ENCODE measurements around the gene PAPPA2.
"Not testable (repeated sequence)": the region's sequence is repeated elsewhere in the genome, so short reads cannot be mapped to it uniquely, and the experiment has no call there.

PAPPA2 gene

GRCh38 chr1:176619261-176619660 is 156.3 kb downstream of the PAPPA2 start:
- no peaks in the 10 kb centered on the region for H3K4me1 ChIP-seq
- H3K9ac ChIP-seq, result no peak overlapping the region
- no peak overlapping the region for H2AFZ ChIP-seq
- TF ChIP-seq CTCF (IDR thresholded peaks at IDR 0.05), result no peak
- H3K27me3 ChIP-seq (ENCODE audit: control insufficient read depth, insufficient read depth, low read length), result no peaks in the 10 kb centered on the region
- H3K36me3 ChIP-seq (ENCODE audit: control insufficient read depth, insufficient read depth, low read length), result no peaks in the 10 kb centered on the region
- H3K9me3 ChIP-seq (ENCODE audit: control insufficient read depth, low read length), result no peaks in the 10 kb centered on the region
- no peak overlapping the region for H3K4me3 ChIP-seq (ENCODE audit: low read depth, low read length)
- H3K27ac ChIP-seq, result no peak overlapping the region
- no peak overlapping the region for H3K4me2 ChIP-seq (ENCODE audit: low read length)
- no peaks in the 10 kb centered on the region for H3K79me2 ChIP-seq

GRCh38 chr1:176625365-176625764 is 162.4 kb downstream of the PAPPA2 start:
- H3K4me1 ChIP-seq, result no peaks in the 10 kb centered on the region
- TF ChIP-seq CTCF (IDR thresholded peaks at IDR 0.05), result no peak
- no peaks in the 10 kb centered on the region for H3K9me3 ChIP-seq (ENCODE audit: control insufficient read depth, low read length)
- no peak overlapping the region for H2AFZ ChIP-seq
- no peaks in the 10 kb centered on the region for H3K79me2 ChIP-seq
- no peak overlapping the region for H3K4me2 ChIP-seq (ENCODE audit: low read length)
- H3K9ac ChIP-seq, result no peak overlapping the region
- H3K4me3 ChIP-seq (ENCODE audit: low read depth, low read length), result no peak overlapping the region
- H3K27ac ChIP-seq, result no peak overlapping the region
- H3K27me3 ChIP-seq (ENCODE audit: control insufficient read depth, insufficient read depth, low read length), result no peaks in the 10 kb centered on the region
- no peaks in the 10 kb centered on the region for H3K36me3 ChIP-seq (ENCODE audit: control insufficient read depth, insufficient read depth, low read length)

- Histone ChIP-seq H3K4me1 (no peaks in the 10 kb centered on the region), H3K9ac (no peak overlapping the region), H3K4me2 (ENCODE audit: low read length) (no peak overlapping the region), H3K4me3 (ENCODE audit: low read depth, low read length) (no peak overlapping the region), H3K27me3 (ENCODE audit: control insufficient read depth, insufficient read depth, low read length) (no peaks in the 10 kb centered on the region), H3K27ac (no peak overlapping the region), H3K36me3 (ENCODE audit: control insufficient read depth, insufficient read depth, low read length) (no peaks in the 10 kb centered on the region), H2AFZ (no peak overlapping the region), H3K9me3 (ENCODE audit: control insufficient read depth, low read length) (no peaks in the 10 kb centered on the region), H3K79me2 (no peaks in the 10 kb centered on the region)
- no peak for TF ChIP-seq CTCF (IDR thresholded peaks at IDR 0.05)
These were observed 163.6 kb downstream of the PAPPA2 start for GRCh38 chr1:176626572-176627061.

GRCh38 chr1:176628775-176629174 is 165.8 kb downstream of the PAPPA2 start:
- Histone ChIP-seq H2AFZ (no peak overlapping the region), H3K79me2 (no peaks in the 10 kb centered on the region), H3K27me3 (ENCODE audit: control insufficient read depth, insufficient read depth, low read length) (no peaks in the 10 kb centered on the region), H3K4me3 (ENCODE audit: low read depth, low read length) (no peak overlapping the region), H3K9ac (no peak overlapping the region), H3K27ac (no peak overlapping the region), H3K9me3 (ENCODE audit: control insufficient read depth, low read length) (no peaks in the 10 kb centered on the region), H3K4me2 (ENCODE audit: low read length) (no peak overlapping the region), H3K36me3 (ENCODE audit: control insufficient read depth, insufficient read depth, low read length) (no peaks in the 10 kb centered on the region), H3K4me1 (no peaks in the 10 kb centered on the region)
- TF ChIP-seq CTCF (IDR thresholded peaks at IDR 0.05), result no peak

- H3K27me3 ChIP-seq (ENCODE audit: control insufficient read depth, insufficient read depth, low read length); H2AFZ ChIP-seq; H3K79me2 ChIP-seq; H3K4me3 ChIP-seq (ENCODE audit: low read depth, low read length); H3K4me1 ChIP-seq; H3K4me2 ChIP-seq (ENCODE audit: low read length); H3K27ac ChIP-seq; H3K36me3 ChIP-seq (ENCODE audit: control insufficient read depth, insufficient read depth, low read length); H3K9ac ChIP-seq; H3K9me3 ChIP-seq (ENCODE audit: control insufficient read depth, low read length): not testable (repeated sequence)
These were observed 171.8 kb downstream of the PAPPA2 start for GRCh38 chr1:176634733-176635132.
